ENCODE results near the gene USP49.

DNA sequence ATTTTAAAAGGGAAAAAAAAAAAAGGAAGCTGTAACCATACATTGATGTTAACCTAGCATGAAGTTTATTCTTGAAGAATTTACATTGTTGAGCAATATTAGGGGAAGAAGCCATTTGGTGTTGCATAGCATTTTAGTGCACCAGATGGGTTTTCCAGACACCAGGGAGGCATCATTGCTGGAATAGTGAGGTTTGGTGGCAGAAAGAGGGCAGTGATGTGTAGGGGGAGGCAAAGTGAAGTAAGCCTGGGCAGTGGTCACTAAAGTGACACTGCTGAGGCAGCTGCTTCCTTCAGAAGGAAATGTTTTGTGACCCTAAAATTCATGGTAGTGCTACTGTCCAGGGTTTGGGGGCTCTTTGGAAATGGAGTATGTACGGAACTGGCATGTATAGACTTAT is 105.1 kb downstream of the USP49 start:
- TF ChIP-seq, protein P1, sequence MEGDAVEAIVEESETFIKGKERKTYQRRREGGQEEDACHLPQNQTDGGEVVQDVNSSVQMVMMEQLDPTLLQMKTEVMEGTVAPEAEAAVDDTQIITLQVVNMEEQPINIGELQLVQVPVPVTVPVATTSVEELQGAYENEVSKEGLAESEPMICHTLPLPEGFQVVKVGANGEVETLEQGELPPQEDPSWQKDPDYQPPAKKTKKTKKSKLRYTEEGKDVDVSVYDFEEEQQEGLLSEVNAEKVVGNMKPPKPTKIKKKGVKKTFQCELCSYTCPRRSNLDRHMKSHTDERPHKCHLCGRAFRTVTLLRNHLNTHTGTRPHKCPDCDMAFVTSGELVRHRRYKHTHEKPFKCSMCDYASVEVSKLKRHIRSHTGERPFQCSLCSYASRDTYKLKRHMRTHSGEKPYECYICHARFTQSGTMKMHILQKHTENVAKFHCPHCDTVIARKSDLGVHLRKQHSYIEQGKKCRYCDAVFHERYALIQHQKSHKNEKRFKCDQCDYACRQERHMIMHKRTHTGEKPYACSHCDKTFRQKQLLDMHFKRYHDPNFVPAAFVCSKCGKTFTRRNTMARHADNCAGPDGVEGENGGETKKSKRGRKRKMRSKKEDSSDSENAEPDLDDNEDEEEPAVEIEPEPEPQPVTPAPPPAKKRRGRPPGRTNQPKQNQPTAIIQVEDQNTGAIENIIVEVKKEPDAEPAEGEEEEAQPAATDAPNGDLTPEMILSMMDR (IDR thresholded peaks at IDR 0.05), result no peak
- no peak for TF ChIP-seq POLR2A (IDR thresholded peaks at IDR 0.05)

Data from right lobe of liver (tissue), 4 donors.